HEK293 (cell line): Measurements from ENCODE around the gene KANSL1.

Experiments
- CTCF ChIA-PET: fragments of 350-600 bp; formaldehyde crosslinking; extraction: SDS; loops from one replicate; lab custom pipeline; 2021; ENCODE audit warnings: antibody characterized with exemption; lab: Yijun Ruan, JAX
- POLR2A ChIA-PET: fragments of 300-600 bp; formaldehyde crosslinking; extraction: SDS; loops from one replicate; lab custom pipeline; 2020; ENCODE audit warnings: antibody characterized with exemption, inconsistent platforms; lab: Yijun Ruan, JAX
- H3K27ac ChIP-seq: fragments of 200-500 bp; sonication (Bioruptor generic); 2 replicates; pipeline ENCODE4 v1.5.1; 2014; ENCODE audit warnings: low read depth, low read length, control low read depth, inconsistent platforms; ENCODE audit errors: extremely low read depth
- H3K36me3 ChIP-seq, 2 experiments: fragments of 200-500 bp in 1 of 2; sonication (Bioruptor generic) in 1 of 2; 1 replicate in 1 of 2; 2 replicates in 1 of 2; pipeline ENCODE4 v1.5.1; 2014 to 2017; ENCODE audit warnings: inconsistent platforms in 2 of 2, low read length in 2 of 2; ENCODE audit not compliant: control insufficient read depth in 2 of 2, insufficient read depth in 1 of 2
- H3K4me1 ChIP-seq: fragments of 200-500 bp; sonication (Bioruptor generic); 2 replicates; pipeline ENCODE4 v1.5.1; 2014; ENCODE audit warnings: mild to moderate bottlenecking, low read length, inconsistent platforms; ENCODE audit not compliant: control insufficient read depth, insufficient read depth
- H3K4me3 ChIP-seq: 2 replicates; pipeline ENCODE4 v1.5.1; 2011; ENCODE audit warnings: low read depth, mild to moderate bottlenecking, control low read depth, low read length, moderate library complexity
- H3K9me3 ChIP-seq: fragments of 200-500 bp; sonication (Bioruptor generic); 2 replicates; pipeline ENCODE4 v1.5.1; 2014; ENCODE audit warnings: low read depth, low read length, inconsistent platforms; ENCODE audit not compliant: control insufficient read depth, insufficient read depth
- CTCF ChIP-seq: fragments of 450-650 bp; formaldehyde crosslinking; IDR thresholded peaks from 2 replicates; pipeline ENCODE4 v1.5.1; 2016; ENCODE audit warnings: missing biosample characterization, missing genetic modification characterization
- KLF8 ChIP-seq: fragments of 450-650 bp; formaldehyde crosslinking; IDR thresholded peaks from 2 replicates; pipeline ENCODE4 v1.5.1; 2016; ENCODE audit warnings: missing biosample characterization, missing genetic modification characterization
- KLF9 ChIP-seq: fragments of 450-650 bp; formaldehyde crosslinking; IDR thresholded peaks from 2 replicates; pipeline ENCODE4 v1.5.1; 2016; ENCODE audit warnings: missing biosample characterization, missing genetic modification characterization, low read depth
- SP3 ChIP-seq: fragments of 450-650 bp; formaldehyde crosslinking; IDR thresholded peaks from 2 replicates; pipeline ENCODE4 v1.5.1; 2016; ENCODE audit warnings: missing biosample characterization, missing genetic modification characterization
- SP7 ChIP-seq: fragments of 450-650 bp; formaldehyde crosslinking; IDR thresholded peaks from 2 replicates; pipeline ENCODE4 v1.5.1; 2016; ENCODE audit warnings: missing biosample characterization, missing genetic modification characterization
- ZNF266 ChIP-seq: fragments of 450-650 bp; formaldehyde crosslinking; IDR thresholded peaks from 2 replicates; pipeline ENCODE4 v1.5.1; 2016; ENCODE audit warnings: missing biosample characterization, missing genetic modification characterization, low read depth
- ZNF280C ChIP-seq: fragments of 450-650 bp; formaldehyde crosslinking; IDR thresholded peaks from 2 replicates; pipeline ENCODE4 v1.5.1; 2016; ENCODE audit warnings: missing biosample characterization, missing genetic modification characterization
- ZNF302 ChIP-seq: fragments of 450-650 bp; formaldehyde crosslinking; IDR thresholded peaks from 2 replicates; pipeline ENCODE4 v1.5.1; 2016; ENCODE audit warnings: missing biosample characterization, missing genetic modification characterization, low read depth
- ZNF501 ChIP-seq: fragments of 450-650 bp; formaldehyde crosslinking; IDR thresholded peaks from 2 replicates; pipeline ENCODE4 v1.5.1; 2016; ENCODE audit warnings: missing biosample characterization, missing genetic modification characterization
- ZNF510 ChIP-seq: fragments of 450-650 bp; formaldehyde crosslinking; IDR thresholded peaks from 2 replicates; pipeline ENCODE4 v1.5.1; 2018; ENCODE audit warnings: mild to moderate bottlenecking, missing genetic modification characterization, missing biosample characterization; ENCODE audit not compliant: insufficient replicate concordance
- ZNF514 ChIP-seq: fragments of 450-650 bp; formaldehyde crosslinking; IDR thresholded peaks from 2 replicates; pipeline ENCODE4 v1.5.1; 2016; ENCODE audit warnings: missing biosample characterization, missing genetic modification characterization
- ZNF596 ChIP-seq: fragments of 450-650 bp; IDR thresholded peaks from 2 replicates; pipeline ENCODE4 v1.5.0; 2018; ENCODE audit warnings: missing biosample characterization, mild to moderate bottlenecking, missing genetic modification characterization, moderate library complexity
- ZNF664 ChIP-seq: fragments of 450-650 bp; formaldehyde crosslinking; IDR thresholded peaks from 2 replicates; pipeline ENCODE4 v1.5.1; 2016; ENCODE audit warnings: missing biosample characterization, missing genetic modification characterization
- ZNF704 ChIP-seq: fragments of 450-650 bp; formaldehyde crosslinking; IDR thresholded peaks from 2 replicates; pipeline ENCODE4 v1.5.1; 2016; ENCODE audit warnings: missing biosample characterization, missing genetic modification characterization
- ZNF777 ChIP-seq: fragments of 450-650 bp; formaldehyde crosslinking; IDR thresholded peaks from 2 replicates; pipeline ENCODE4 v1.5.1; 2017; ENCODE audit warnings: missing biosample characterization, missing genetic modification characterization, borderline replicate concordance
- ZNF791 ChIP-seq: fragments of 450-650 bp; formaldehyde crosslinking; IDR thresholded peaks from 2 replicates; pipeline ENCODE4 v1.5.1; 2016; ENCODE audit warnings: missing biosample characterization, missing genetic modification characterization
- TF ChIP-seq, protein P1 (sequence below): sonication (generic); formaldehyde crosslinking; IDR thresholded peaks from 2 replicates; pipeline ENCODE4 v1.8.1; 2022; ENCODE audit warnings: mild to moderate bottlenecking, moderate library complexity, missing genetic modification reagents
- TF ChIP-seq, protein P2 (sequence below): fragments of 450-650 bp; formaldehyde crosslinking; IDR thresholded peaks from 2 replicates; pipeline ENCODE4 v1.5.1; 2017; ENCODE audit warnings: missing biosample characterization, missing genetic modification characterization

Gene KANSL1

GRCh38 chr17:46059486-46059885 lies 133.7 kb downstream of the KANSL1 start:
- H3K4me3 ChIP-seq = no peak overlapping the region
- ChIA-PET POLR2A (no interaction called here), CTCF (interaction anchor here (0.7 to 5.2 kb wide), 4 partner anchors 9 to 55 kb away, joined by 3 to 64 read pairs (median 5); no protein-coding TSS in a partner anchor)
- no peak overlapping the region for H3K27ac ChIP-seq
- peaks cover 11% of the 10 kb centered on the region; the same call in 1 of the 2 replicates for H3K4me1 ChIP-seq
- no peaks in the 10 kb centered on the region for H3K9me3 ChIP-seq
- TF ChIP-seq ZNF777 (tag by site-specific recombination) (no peak), ZNF664 (tag by site-specific recombination) (no peak), KLF8 (tag by site-specific recombination) (no peak), SP7 (tag by site-specific recombination) (no peak), ZNF266 (tag by site-specific recombination) (no peak), ZNF791 (tag by site-specific recombination) (no peak), ZNF596 (peak; percentile 69), ZNF514 (tag by site-specific recombination) (no peak), ZNF501 (tag by site-specific recombination) (no peak)
- H3K36me3 ChIP-seq = peaks cover 20 to 26% of the 10 kb centered on the region in 2 experiments

DNA sequence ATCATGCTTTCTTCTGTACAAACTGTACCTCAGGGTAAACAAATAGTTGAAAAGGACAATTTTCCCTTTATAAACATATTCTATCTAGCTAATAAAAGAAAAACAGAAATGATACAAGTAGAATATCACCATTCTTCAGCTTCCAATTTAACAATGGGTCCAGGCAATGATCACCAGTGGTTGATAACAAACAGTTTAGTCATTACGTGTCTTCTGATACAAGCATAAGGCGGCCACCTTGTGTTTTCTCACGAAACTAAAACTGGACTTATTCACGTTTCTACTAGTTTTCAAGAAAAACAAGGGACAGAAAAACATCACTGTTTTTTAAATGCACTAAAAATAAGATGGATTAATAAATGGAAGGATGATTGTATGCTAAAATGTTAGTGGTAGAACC lies 135.9 kb downstream of the KANSL1 start:
- ChIA-PET CTCF (interaction anchor here (0.7 to 5.2 kb wide), 7 partner anchors 9 to 156 kb away, joined by 3 to 64 read pairs (median 5); partner anchors contain the start of gene KANSL1), POLR2A (no interaction called here)
- TF ChIP-seq, protein P1, sequence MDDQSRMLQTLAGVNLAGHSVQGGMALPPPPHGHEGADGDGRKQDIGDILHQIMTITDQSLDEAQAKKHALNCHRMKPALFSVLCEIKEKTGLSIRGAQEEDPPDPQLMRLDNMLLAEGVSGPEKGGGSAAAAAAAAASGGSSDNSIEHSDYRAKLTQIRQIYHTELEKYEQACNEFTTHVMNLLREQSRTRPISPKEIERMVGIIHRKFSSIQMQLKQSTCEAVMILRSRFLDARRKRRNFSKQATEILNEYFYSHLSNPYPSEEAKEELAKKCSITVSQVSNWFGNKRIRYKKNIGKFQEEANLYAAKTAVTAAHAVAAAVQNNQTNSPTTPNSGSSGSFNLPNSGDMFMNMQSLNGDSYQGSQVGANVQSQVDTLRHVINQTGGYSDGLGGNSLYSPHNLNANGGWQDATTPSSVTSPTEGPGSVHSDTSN (CRISPR knock-in tag) = no peak
- TF ChIP-seq ZNF510 (no peak), ZNF280C (tag by site-specific recombination) (no peak), KLF9 (no peak), SP3 (no peak), ZNF302 (tag by site-specific recombination) (no peak)
- Histone ChIP-seq H3K9me3 (no peaks in the 10 kb centered on the region), H3K4me1 (peaks cover 9% of the 10 kb centered on the region), H3K4me3 (no peak overlapping the region), H3K36me3 (peaks cover 22 to 26% of the 10 kb centered on the region in 2 experiments), H3K27ac (no peak overlapping the region)

- no peak overlapping the region for H3K27ac ChIP-seq
- POLR2A ChIA-PET = no interaction called here
- no peak overlapping the region for H3K4me3 ChIP-seq
- peaks cover 12% of the 10 kb centered on the region for H3K4me1 ChIP-seq
- peaks cover 23 to 28% of the 10 kb centered on the region in 2 experiments for H3K36me3 ChIP-seq
- no peaks in the 10 kb centered on the region for H3K9me3 ChIP-seq
- TF ChIP-seq, protein P2, sequence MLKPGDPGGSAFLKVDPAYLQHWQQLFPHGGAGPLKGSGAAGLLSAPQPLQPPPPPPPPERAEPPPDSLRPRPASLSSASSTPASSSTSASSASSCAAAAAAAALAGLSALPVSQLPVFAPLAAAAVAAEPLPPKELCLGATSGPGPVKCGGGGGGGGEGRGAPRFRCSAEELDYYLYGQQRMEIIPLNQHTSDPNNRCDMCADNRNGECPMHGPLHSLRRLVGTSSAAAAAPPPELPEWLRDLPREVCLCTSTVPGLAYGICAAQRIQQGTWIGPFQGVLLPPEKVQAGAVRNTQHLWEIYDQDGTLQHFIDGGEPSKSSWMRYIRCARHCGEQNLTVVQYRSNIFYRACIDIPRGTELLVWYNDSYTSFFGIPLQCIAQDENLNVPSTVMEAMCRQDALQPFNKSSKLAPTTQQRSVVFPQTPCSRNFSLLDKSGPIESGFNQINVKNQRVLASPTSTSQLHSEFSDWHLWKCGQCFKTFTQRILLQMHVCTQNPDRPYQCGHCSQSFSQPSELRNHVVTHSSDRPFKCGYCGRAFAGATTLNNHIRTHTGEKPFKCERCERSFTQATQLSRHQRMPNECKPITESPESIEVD (tag by site-specific recombination) = peak; percentile 31; the same call in 1 of the 2 replicates
- no peak for TF ChIP-seq ZNF704 (tag by site-specific recombination)
- TF ChIP-seq CTCF (tag by site-specific recombination) = no peak
- CTCF ChIA-PET = interaction anchor here (0.7 to 5.2 kb wide), 7 partner anchors 8 to 156 kb away, joined by 3 to 64 read pairs (median 5); partner anchors contain the start of gene KANSL1
These were observed 136.4 kb downstream of the KANSL1 start for GRCh38 chr17:46056800-46057304.
